ENCODE results near the gene RAD54L.

DNA sequence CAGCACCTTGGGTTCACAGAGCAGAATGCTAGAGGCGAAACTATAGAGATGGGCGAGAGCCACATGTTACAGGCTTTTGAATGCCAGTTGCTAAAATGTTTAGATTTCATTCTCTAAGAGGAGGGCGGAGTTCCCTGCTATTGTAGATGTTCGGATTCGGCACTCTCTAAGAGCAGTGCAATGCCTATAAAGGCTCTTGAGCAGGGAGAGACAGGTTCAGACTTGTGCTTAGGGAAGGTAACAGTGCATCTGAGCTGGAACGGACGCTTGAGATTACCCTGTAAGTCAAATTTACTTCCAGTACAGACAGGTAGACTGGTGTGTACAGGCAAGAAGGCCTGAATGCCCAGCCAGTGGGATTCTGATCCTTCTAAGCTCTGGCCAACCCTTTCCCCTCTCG, 29.1 kb upstream of the RAD54L start:
- TF ChIP-seq POLR2A (IDR thresholded peaks at IDR 0.05; ENCODE audit: borderline replicate concordance, extremely low read depth, insufficient read depth, insufficient read length) (no peak), RAD21 (IDR thresholded peaks at IDR 0.05; ENCODE audit: low read depth) (no peak), POLR2AphosphoS5 (IDR thresholded peaks at IDR 0.05; ENCODE audit: low read depth, low read length) (no peak), EZH2 (IDR thresholded peaks at IDR 0.05) (no peak), SIN3A (IDR thresholded peaks at IDR 0.05; ENCODE audit: low read depth) (no peak), JUND (IDR thresholded peaks at IDR 0.05) (no peak), ZFX (IDR thresholded peaks at IDR 0.05) (no peak), SP1 (IDR thresholded peaks at IDR 0.05; ENCODE audit: low read depth) (no peak), EZH2phosphoT487 (IDR thresholded peaks at IDR 0.05; ENCODE audit: borderline replicate concordance) (no peak), SRF (IDR thresholded peaks at IDR 0.05; ENCODE audit: low read depth) (no peak), ELF1 (IDR thresholded peaks at IDR 0.05; ENCODE audit: borderline replicate concordance, low read depth) (no peak)
- TF ChIP-seq, protein P1, sequence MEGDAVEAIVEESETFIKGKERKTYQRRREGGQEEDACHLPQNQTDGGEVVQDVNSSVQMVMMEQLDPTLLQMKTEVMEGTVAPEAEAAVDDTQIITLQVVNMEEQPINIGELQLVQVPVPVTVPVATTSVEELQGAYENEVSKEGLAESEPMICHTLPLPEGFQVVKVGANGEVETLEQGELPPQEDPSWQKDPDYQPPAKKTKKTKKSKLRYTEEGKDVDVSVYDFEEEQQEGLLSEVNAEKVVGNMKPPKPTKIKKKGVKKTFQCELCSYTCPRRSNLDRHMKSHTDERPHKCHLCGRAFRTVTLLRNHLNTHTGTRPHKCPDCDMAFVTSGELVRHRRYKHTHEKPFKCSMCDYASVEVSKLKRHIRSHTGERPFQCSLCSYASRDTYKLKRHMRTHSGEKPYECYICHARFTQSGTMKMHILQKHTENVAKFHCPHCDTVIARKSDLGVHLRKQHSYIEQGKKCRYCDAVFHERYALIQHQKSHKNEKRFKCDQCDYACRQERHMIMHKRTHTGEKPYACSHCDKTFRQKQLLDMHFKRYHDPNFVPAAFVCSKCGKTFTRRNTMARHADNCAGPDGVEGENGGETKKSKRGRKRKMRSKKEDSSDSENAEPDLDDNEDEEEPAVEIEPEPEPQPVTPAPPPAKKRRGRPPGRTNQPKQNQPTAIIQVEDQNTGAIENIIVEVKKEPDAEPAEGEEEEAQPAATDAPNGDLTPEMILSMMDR (IDR thresholded peaks at IDR 0.05 in 2 of 3, conservative IDR thresholded peaks at IDR 0.05 in 1 of 3; ENCODE audit: borderline replicate concordance in 1 of 3, insufficient read depth in 1 of 3, low read depth in 2 of 3, low read length in 2 of 3): no peak
- TF ChIP-seq, protein P2, sequence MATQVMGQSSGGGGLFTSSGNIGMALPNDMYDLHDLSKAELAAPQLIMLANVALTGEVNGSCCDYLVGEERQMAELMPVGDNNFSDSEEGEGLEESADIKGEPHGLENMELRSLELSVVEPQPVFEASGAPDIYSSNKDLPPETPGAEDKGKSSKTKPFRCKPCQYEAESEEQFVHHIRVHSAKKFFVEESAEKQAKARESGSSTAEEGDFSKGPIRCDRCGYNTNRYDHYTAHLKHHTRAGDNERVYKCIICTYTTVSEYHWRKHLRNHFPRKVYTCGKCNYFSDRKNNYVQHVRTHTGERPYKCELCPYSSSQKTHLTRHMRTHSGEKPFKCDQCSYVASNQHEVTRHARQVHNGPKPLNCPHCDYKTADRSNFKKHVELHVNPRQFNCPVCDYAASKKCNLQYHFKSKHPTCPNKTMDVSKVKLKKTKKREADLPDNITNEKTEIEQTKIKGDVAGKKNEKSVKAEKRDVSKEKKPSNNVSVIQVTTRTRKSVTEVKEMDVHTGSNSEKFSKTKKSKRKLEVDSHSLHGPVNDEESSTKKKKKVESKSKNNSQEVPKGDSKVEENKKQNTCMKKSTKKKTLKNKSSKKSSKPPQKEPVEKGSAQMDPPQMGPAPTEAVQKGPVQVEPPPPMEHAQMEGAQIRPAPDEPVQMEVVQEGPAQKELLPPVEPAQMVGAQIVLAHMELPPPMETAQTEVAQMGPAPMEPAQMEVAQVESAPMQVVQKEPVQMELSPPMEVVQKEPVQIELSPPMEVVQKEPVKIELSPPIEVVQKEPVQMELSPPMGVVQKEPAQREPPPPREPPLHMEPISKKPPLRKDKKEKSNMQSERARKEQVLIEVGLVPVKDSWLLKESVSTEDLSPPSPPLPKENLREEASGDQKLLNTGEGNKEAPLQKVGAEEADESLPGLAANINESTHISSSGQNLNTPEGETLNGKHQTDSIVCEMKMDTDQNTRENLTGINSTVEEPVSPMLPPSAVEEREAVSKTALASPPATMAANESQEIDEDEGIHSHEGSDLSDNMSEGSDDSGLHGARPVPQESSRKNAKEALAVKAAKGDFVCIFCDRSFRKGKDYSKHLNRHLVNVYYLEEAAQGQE (IDR thresholded peaks at IDR 0.05; ENCODE audit: low read depth): no peak
- TF ChIP-seq, protein P3, sequence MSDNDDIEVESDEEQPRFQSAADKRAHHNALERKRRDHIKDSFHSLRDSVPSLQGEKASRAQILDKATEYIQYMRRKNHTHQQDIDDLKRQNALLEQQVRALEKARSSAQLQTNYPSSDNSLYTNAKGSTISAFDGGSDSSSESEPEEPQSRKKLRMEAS (IDR thresholded peaks at IDR 0.05): no peak

All from HCT116 (cell line).